Measurements from ENCODE around the gene RAC3. TPM values are rescaled to one million over a fixed set of nuclear protein-coding genes. Genes with fewer than 3 reads are reported as not detected.

Gene RAC3
- total RNA-seq = 15.4 and 18.4 TPM in 2 replicates

- intact Hi-C loops (cut with micrococcal nuclease) = loop anchor here (10.0 kb wide), 1 partner anchor 383 kb away; the partner anchor contains the start of genes HEXD and OGFOD3
- peaks cover 22% of the 10 kb centered on the region for H3K36me3 Mint-ChIP-seq (ENCODE audit: low read depth)
- H3K9me3 Mint-ChIP-seq = no peaks in the 10 kb centered on the region
- no peaks in the 10 kb centered on the region for H3K27me3 Mint-ChIP-seq (ENCODE audit: low read depth)
- peak within 1 kb of the TSS; percentile 86 for H3K4me3 Mint-ChIP-seq (ENCODE audit: low read depth)
- no peak for DNase-seq (ENCODE audit: low spot score)
- H3K27ac Mint-ChIP-seq = peak within 1 kb of the TSS; percentile 84
- H3K4me1 Mint-ChIP-seq (ENCODE audit: low read depth) = peaks cover 7% of the 10 kb centered on the region
Observed at GRCh38 chr17:82031303-82031884, at the start of gene RAC3. Gene RAC3 (plus strand): TSS chr17:82031678. CDS start chr17:82031762, 84 bp downstream.

GRCh38 chr17:81983011-81983638 is 48.4 kb upstream of the RAC3 start:
- Mint-ChIP-seq H3K4me3 (ENCODE audit: low read depth) (no peak overlapping the region), H3K9me3 (no peaks in the 10 kb centered on the region), H3K36me3 (ENCODE audit: low read depth) (peaks cover 36% of the 10 kb centered on the region)

GRCh38 chr17:81983639-81984373 is 47.7 kb upstream of the RAC3 start:
- Mint-ChIP-seq H3K36me3 (ENCODE audit: low read depth) (peaks cover 36% of the 10 kb centered on the region), H3K27ac (no peak overlapping the region), H3K9me3 (no peaks in the 10 kb centered on the region), H3K4me3 (ENCODE audit: low read depth) (no peak overlapping the region), H3K4me1 (ENCODE audit: low read depth) (peaks cover 13% of the 10 kb centered on the region), H3K27me3 (ENCODE audit: low read depth) (no peaks in the 10 kb centered on the region)
- intact Hi-C loops (cut with micrococcal nuclease) = no loop called here
- no peak for DNase-seq (ENCODE audit: low spot score)

More at GRCh38 chr17:81983011-81983638, 48.4 kb upstream of the RAC3 start:
- no peak for DNase-seq (ENCODE audit: low spot score)
- H3K4me1 Mint-ChIP-seq (ENCODE audit: low read depth) = peaks cover 15% of the 10 kb centered on the region
- intact Hi-C loops (cut with micrococcal nuclease) = no loop called here
- H3K27me3 Mint-ChIP-seq (ENCODE audit: low read depth) = no peaks in the 10 kb centered on the region
- no peak overlapping the region for H3K27ac Mint-ChIP-seq

GRCh38 chr17:81984773-81985410 is 46.6 kb upstream of the RAC3 start:
- no peak overlapping the region for H3K27ac Mint-ChIP-seq
- H3K9me3 Mint-ChIP-seq = no peaks in the 10 kb centered on the region
- H3K36me3 Mint-ChIP-seq (ENCODE audit: low read depth) = peaks cover 28% of the 10 kb centered on the region
- DNase-seq (ENCODE audit: low spot score) = no peak
- H3K4me3 Mint-ChIP-seq (ENCODE audit: low read depth) = no peak overlapping the region
- no peaks in the 10 kb centered on the region for H3K27me3 Mint-ChIP-seq (ENCODE audit: low read depth)
- H3K4me1 Mint-ChIP-seq (ENCODE audit: low read depth) = peaks cover 7% of the 10 kb centered on the region
- intact Hi-C loops (cut with micrococcal nuclease) = no loop called here

- Mint-ChIP-seq H3K27me3 (ENCODE audit: low read depth) (no peaks in the 10 kb centered on the region), H3K27ac (no peak overlapping the region), H3K36me3 (ENCODE audit: low read depth) (peaks cover 23% of the 10 kb centered on the region), H3K4me3 (ENCODE audit: low read depth) (no peak overlapping the region), H3K4me1 (ENCODE audit: low read depth) (no peaks in the 10 kb centered on the region), H3K9me3 (no peaks in the 10 kb centered on the region)
- no peak for DNase-seq (ENCODE audit: low spot score)
- intact Hi-C loops (cut with micrococcal nuclease) = no loop called here
Observed at GRCh38 chr17:81986606-81987005, 44.9 kb upstream of the RAC3 start.

GRCh38 chr17:81987161-81987770 is 44.2 kb upstream of the RAC3 start:
- H3K4me3 Mint-ChIP-seq (ENCODE audit: low read depth) = no peak overlapping the region
- H3K36me3 Mint-ChIP-seq (ENCODE audit: low read depth) = peaks cover 23% of the 10 kb centered on the region
- H3K9me3 Mint-ChIP-seq = no peaks in the 10 kb centered on the region
- intact Hi-C loops (cut with micrococcal nuclease) = no loop called here
- no peak overlapping the region for H3K27ac Mint-ChIP-seq
- DNase-seq (ENCODE audit: low spot score) = no peak
- H3K4me1 Mint-ChIP-seq (ENCODE audit: low read depth) = no peaks in the 10 kb centered on the region
- no peaks in the 10 kb centered on the region for H3K27me3 Mint-ChIP-seq (ENCODE audit: low read depth)

- H3K27me3 Mint-ChIP-seq (ENCODE audit: low read depth) = no peaks in the 10 kb centered on the region
- H3K9me3 Mint-ChIP-seq = no peaks in the 10 kb centered on the region
- peaks cover under 1% of the 10 kb centered on the region for H3K36me3 Mint-ChIP-seq (ENCODE audit: low read depth)
- H3K4me3 Mint-ChIP-seq (ENCODE audit: low read depth) = no peak overlapping the region
- intact Hi-C loops (cut with micrococcal nuclease) = no loop called here
- H3K27ac Mint-ChIP-seq = no peak overlapping the region
- no peaks in the 10 kb centered on the region for H3K4me1 Mint-ChIP-seq (ENCODE audit: low read depth)
- no peak for DNase-seq (ENCODE audit: low spot score)
Observed at GRCh38 chr17:81990836-81991683, 40.4 kb upstream of the RAC3 start.

GRCh38 chr17:81991684-81992305 is 39.7 kb upstream of the RAC3 start:
- Mint-ChIP-seq H3K4me1 (ENCODE audit: low read depth) (no peaks in the 10 kb centered on the region), H3K27ac (no peak overlapping the region), H3K4me3 (ENCODE audit: low read depth) (no peak overlapping the region), H3K36me3 (ENCODE audit: low read depth) (no peaks in the 10 kb centered on the region), H3K27me3 (ENCODE audit: low read depth) (no peaks in the 10 kb centered on the region), H3K9me3 (no peaks in the 10 kb centered on the region)
- no peak for DNase-seq (ENCODE audit: low spot score)
- intact Hi-C loops (cut with micrococcal nuclease) = no loop called here

- Mint-ChIP-seq H3K27ac (no peak overlapping the region), H3K9me3 (no peaks in the 10 kb centered on the region), H3K4me1 (ENCODE audit: low read depth) (no peaks in the 10 kb centered on the region), H3K4me3 (ENCODE audit: low read depth) (no peak overlapping the region), H3K36me3 (ENCODE audit: low read depth) (no peaks in the 10 kb centered on the region), H3K27me3 (ENCODE audit: low read depth) (no peaks in the 10 kb centered on the region)
- intact Hi-C loops (cut with micrococcal nuclease) = no loop called here
- DNase-seq (ENCODE audit: low spot score) = no peak
Observed at GRCh38 chr17:81992306-81993102, 39.0 kb upstream of the RAC3 start.

- H3K27me3 Mint-ChIP-seq (ENCODE audit: low read depth) = no peaks in the 10 kb centered on the region
- H3K27ac Mint-ChIP-seq = no peak overlapping the region
- H3K36me3 Mint-ChIP-seq (ENCODE audit: low read depth) = no peaks in the 10 kb centered on the region
- no peaks in the 10 kb centered on the region for H3K9me3 Mint-ChIP-seq
- no peaks in the 10 kb centered on the region for H3K4me1 Mint-ChIP-seq (ENCODE audit: low read depth)
- H3K4me3 Mint-ChIP-seq (ENCODE audit: low read depth) = no peak overlapping the region
- intact Hi-C loops (cut with micrococcal nuclease) = no loop called here
- no peak for DNase-seq (ENCODE audit: low spot score)
Observed at GRCh38 chr17:81993729-81994592, 37.5 kb upstream of the RAC3 start.

Measured in activated T-helper 2 cell treated with anti-CD3 and anti-CD28 coated beads, Interferon-gamma antibody, Interleukin-2, Interleukin-4, amounts not matched to agents 10 μg/mL and 5 μg/mL and 100 μg/mL, durations not matched to agents 14 hours and 24 hours and 36 hours (primary cell).